ENCODE data around the gene LMBR1.

DNA sequence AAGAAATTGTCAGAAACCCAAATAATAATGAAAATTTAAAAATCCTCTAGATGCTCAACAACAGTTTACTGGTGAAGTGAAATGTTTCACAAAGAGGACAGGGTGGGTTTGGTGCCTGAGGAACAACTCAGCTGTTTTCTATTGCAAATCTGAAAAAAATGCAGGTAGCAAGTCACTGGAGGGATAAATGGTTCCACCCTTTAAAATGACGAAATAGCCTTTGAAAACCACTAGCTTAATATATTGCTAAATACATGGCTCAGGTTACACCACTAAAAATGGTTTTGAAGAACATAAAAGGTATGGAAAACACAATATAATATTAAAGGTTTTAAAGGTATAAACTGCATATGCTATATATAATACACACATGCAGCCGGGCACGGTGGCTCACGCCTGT lies 69.5 kb downstream of the LMBR1 start:
- TF ChIP-seq, protein P1, sequence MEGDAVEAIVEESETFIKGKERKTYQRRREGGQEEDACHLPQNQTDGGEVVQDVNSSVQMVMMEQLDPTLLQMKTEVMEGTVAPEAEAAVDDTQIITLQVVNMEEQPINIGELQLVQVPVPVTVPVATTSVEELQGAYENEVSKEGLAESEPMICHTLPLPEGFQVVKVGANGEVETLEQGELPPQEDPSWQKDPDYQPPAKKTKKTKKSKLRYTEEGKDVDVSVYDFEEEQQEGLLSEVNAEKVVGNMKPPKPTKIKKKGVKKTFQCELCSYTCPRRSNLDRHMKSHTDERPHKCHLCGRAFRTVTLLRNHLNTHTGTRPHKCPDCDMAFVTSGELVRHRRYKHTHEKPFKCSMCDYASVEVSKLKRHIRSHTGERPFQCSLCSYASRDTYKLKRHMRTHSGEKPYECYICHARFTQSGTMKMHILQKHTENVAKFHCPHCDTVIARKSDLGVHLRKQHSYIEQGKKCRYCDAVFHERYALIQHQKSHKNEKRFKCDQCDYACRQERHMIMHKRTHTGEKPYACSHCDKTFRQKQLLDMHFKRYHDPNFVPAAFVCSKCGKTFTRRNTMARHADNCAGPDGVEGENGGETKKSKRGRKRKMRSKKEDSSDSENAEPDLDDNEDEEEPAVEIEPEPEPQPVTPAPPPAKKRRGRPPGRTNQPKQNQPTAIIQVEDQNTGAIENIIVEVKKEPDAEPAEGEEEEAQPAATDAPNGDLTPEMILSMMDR (conservative IDR thresholded peaks at IDR 0.05 in 1 of 2, IDR thresholded peaks at IDR 0.05 in 1 of 2; ENCODE audit: low read depth in 1 of 2, low read length in 2 of 2): no peak
- TF ChIP-seq EZH2 (IDR thresholded peaks at IDR 0.05; ENCODE audit: low read length, missing control alignments): no peak

Data from fibroblast of lung (primary cell).